Measurements from ENCODE around the gene L3MBTL4. TPM values are rescaled to one million over a fixed set of nuclear protein-coding genes. Genes with fewer than 3 reads are reported as not detected.

Gene L3MBTL4
- total and polyA plus RNA-seq, 8 donors = 5.7 to 13.9 (median 6.9) TPM

DNA sequence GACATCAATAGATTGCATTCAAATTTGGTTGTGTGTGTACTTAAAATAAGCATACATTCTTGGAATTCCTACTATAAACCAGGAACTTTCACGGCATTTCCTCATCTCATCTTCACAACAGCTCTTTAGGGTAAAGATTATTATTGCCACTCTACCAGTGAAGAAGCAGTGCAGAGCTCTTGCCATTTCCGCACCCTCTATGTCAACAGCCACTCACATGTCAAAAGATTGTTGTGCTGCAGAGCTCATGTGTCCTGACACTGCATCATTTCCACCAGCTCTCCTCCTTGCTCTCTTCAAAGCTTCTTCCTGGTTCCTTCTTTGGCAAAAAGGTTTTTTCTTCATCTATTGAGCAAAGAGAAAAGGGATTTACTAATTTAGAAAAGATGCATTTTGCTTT lies 26.5 kb upstream of the L3MBTL4 start:
- H3K27me3 ChIP-seq = no peaks in the 10 kb centered on the region
- no peaks in the 10 kb centered on the region for H3K36me3 ChIP-seq
- no peaks in the 10 kb centered on the region for H3K9me3 ChIP-seq
- TF ChIP-seq, protein P1, sequence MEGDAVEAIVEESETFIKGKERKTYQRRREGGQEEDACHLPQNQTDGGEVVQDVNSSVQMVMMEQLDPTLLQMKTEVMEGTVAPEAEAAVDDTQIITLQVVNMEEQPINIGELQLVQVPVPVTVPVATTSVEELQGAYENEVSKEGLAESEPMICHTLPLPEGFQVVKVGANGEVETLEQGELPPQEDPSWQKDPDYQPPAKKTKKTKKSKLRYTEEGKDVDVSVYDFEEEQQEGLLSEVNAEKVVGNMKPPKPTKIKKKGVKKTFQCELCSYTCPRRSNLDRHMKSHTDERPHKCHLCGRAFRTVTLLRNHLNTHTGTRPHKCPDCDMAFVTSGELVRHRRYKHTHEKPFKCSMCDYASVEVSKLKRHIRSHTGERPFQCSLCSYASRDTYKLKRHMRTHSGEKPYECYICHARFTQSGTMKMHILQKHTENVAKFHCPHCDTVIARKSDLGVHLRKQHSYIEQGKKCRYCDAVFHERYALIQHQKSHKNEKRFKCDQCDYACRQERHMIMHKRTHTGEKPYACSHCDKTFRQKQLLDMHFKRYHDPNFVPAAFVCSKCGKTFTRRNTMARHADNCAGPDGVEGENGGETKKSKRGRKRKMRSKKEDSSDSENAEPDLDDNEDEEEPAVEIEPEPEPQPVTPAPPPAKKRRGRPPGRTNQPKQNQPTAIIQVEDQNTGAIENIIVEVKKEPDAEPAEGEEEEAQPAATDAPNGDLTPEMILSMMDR (IDR thresholded peaks at IDR 0.05) = no peak
- no peak overlapping the region for H3K27ac ChIP-seq
- ATAC-seq = no peak
- no peaks in the 10 kb centered on the region for H3K4me1 ChIP-seq
- intact Hi-C loops (cut with DNase I) = no loop called here
- no peak overlapping the region for H3K4me3 ChIP-seq
- no peak for DNase-seq

DNA sequence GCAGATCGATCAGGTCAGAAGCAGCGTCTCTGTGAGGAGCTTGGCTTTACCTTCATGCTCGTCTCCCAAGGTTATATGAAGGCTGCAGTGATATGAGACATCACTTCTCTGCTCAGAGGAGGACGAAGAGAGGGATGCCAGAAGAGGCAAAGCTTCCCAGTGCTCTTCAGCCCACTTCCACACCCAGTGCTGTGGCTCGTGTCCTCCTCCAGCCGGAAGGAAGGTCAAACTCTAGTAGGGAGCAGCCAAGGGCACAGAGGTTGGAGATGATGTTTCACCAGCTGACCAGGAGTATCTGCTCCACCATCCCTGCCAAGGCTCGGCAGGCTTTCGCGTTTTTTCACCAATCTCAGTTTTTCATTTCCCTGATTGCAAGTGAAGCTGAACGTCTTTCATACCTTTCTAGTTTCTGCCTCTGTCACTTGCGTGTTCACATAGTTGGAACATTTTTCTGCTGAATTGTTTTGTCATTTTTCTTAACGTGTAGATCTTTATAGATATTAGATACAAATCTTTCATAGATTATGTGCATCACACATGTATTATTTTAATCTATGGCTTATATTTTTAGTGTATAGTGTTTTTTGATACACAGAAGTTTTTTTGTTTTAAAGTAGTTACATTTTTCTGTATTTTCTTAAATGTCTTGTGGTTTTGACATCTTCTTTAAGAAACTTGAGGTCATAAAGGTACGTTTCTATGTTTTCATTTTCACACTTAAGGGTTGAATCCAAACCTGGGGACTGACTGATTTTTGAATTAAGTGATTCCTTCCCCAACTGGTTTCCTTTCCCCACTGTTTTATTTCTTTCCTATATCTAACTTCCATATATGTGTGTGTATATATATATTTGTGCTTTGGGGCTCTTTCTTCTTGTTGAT lies 23.5 kb upstream of the L3MBTL4 start:
- no peaks in the 10 kb centered on the region for H3K9me3 ChIP-seq
- no peak overlapping the region for H3K4me3 ChIP-seq
- ATAC-seq (no peak), DNase-seq (no peak)
- no peaks in the 10 kb centered on the region for H3K4me1 ChIP-seq
- TF ChIP-seq, protein P1 (IDR thresholded peaks at IDR 0.05) = no peak
- no peak overlapping the region for H3K27ac ChIP-seq
- intact Hi-C loops (cut with DNase I) = no loop called here
- H3K27me3 ChIP-seq = no peaks in the 10 kb centered on the region
- no peaks in the 10 kb centered on the region for H3K36me3 ChIP-seq

DNA sequence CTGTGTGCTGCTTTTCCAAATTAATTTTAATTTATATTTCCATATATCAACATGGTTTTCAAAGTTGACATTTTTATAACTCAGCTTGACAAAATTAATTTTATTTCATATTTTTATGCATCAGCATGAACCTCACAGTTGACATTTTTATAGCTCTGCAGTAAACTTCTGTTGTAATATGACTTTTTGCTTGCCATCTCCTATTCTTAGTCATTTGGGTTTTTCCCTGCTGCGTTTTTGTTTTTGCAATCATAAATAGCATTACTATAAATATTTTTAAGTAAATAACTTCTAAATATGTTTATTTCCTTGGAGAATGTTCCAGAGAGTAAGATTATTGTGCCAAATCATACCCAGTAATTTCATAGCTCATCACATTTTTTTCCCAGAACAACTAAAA lies 21.0 kb upstream of the L3MBTL4 start:
- Histone ChIP-seq H3K36me3 (no peaks in the 10 kb centered on the region), H3K27me3 (no peaks in the 10 kb centered on the region), H3K27ac (no peak overlapping the region), H3K4me1 (no peaks in the 10 kb centered on the region), H3K9me3 (no peaks in the 10 kb centered on the region), H3K4me3 (no peak overlapping the region)
- no peak for DNase-seq
- TF ChIP-seq, protein P1 (IDR thresholded peaks at IDR 0.05) = no peak
- intact Hi-C loops (cut with DNase I) = no loop called here
- no peak for ATAC-seq

DNA sequence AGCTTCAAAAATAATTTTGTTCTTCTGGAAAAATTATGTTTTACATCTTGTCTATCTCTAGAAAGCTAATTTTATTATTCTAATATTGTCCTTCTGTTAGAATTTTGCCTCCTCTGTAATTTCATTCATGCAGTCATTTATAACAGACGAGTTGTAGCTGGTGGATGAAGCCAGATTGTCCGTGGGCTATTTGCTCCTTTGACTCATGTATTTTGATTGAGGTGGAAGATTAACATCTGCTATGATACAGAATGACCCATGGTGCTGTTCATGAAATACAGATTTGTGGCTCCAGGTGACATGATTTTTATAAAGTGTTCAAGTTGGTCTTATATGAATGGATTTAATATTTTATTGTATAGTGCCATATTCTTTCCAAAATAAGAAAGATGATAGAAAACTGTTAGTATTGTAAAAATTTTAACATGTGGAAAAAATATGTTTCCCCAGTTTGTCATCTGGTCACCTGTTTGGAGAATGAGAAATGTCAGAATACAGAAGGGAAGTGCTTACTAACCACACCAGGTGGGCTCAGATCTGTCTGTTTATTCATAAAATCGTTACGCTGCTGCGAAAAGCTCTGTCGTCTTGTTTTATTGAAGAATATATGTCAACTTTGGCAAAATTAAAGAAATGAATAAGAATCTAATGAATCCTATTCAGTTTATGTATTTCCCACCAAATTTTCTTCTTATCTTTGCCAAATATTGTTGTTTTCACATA lies 20.4 kb upstream of the L3MBTL4 start:
- Histone ChIP-seq H3K4me3 (no peak overlapping the region), H3K27ac (no peak overlapping the region), H3K9me3 (no peaks in the 10 kb centered on the region), H3K4me1 (no peaks in the 10 kb centered on the region), H3K36me3 (no peaks in the 10 kb centered on the region), H3K27me3 (no peaks in the 10 kb centered on the region)
- ATAC-seq (no peak), DNase-seq (no peak)
- TF ChIP-seq, protein P1 (IDR thresholded peaks at IDR 0.05) = no peak
- intact Hi-C loops (cut with DNase I) = no loop called here

DNA sequence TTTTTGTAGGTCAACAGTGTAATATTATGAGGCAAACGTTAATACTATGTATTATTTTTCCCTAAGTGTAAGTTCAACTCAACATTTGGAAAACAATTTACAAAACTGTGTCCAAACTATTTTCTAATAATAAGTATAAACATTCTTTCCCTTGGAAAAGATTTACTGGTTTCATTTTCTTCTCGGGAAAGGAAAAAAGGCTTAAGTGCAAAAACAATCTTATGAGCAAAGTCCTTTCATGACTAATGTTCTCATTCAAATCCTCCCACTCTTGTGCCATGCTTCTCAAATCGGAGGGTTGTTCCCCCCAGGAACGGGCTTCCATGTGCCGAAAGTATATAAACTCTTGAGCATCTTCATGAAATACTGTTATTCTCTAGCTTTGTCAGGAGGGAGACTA lies 19.8 kb upstream of the L3MBTL4 start:
- no peak overlapping the region for H3K4me3 ChIP-seq
- intact Hi-C loops (cut with DNase I) = no loop called here
- no peak for DNase-seq
- H3K27ac ChIP-seq = no peak overlapping the region
- no peaks in the 10 kb centered on the region for H3K36me3 ChIP-seq
- H3K4me1 ChIP-seq = no peaks in the 10 kb centered on the region
- H3K9me3 ChIP-seq = no peaks in the 10 kb centered on the region
- no peaks in the 10 kb centered on the region for H3K27me3 ChIP-seq
- no peak for ATAC-seq
- TF ChIP-seq, protein P1 (IDR thresholded peaks at IDR 0.05) = no peak

All from left lung (tissue), 10 donors.